GM12875 (cell line): ENCODE results near the gene METTL9.

Source experiments
- H3K4me3 ChIP-seq: one replicate; pipeline ENCODE4 v1.5.1; 2011; ENCODE audit warnings: low read depth, low read length, control low read depth
- TF ChIP-seq, protein P1 (sequence below): IDR thresholded peaks from 2 replicates; pipeline ENCODE4 v1.5.1; 2011; ENCODE audit warnings: low read depth, mild to moderate bottlenecking, control low read depth, inconsistent platforms, low read length, moderate library complexity, borderline replicate concordance; ENCODE audit not compliant: insufficient read depth

The METTL9 gene

DNA sequence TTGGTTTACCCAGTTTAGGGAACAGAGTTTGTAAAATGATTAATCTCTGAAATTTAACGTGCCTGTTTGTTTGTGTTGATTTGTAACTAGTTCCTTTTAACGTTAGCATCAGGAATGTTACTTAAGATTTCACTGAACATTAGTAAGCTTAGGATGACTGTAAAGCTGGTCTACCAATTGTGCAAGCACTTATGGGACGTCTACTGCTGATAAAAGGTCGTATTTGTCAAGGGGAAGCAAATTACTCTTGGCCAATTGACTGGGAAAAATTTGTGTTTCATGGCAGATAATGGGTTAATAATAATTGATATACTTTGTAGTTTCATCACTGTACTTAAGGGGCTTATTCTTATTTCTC is 11.8 kb downstream of the METTL9 start:
- no peak overlapping the region for H3K4me3 ChIP-seq
- TF ChIP-seq, protein P1, sequence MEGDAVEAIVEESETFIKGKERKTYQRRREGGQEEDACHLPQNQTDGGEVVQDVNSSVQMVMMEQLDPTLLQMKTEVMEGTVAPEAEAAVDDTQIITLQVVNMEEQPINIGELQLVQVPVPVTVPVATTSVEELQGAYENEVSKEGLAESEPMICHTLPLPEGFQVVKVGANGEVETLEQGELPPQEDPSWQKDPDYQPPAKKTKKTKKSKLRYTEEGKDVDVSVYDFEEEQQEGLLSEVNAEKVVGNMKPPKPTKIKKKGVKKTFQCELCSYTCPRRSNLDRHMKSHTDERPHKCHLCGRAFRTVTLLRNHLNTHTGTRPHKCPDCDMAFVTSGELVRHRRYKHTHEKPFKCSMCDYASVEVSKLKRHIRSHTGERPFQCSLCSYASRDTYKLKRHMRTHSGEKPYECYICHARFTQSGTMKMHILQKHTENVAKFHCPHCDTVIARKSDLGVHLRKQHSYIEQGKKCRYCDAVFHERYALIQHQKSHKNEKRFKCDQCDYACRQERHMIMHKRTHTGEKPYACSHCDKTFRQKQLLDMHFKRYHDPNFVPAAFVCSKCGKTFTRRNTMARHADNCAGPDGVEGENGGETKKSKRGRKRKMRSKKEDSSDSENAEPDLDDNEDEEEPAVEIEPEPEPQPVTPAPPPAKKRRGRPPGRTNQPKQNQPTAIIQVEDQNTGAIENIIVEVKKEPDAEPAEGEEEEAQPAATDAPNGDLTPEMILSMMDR = no peak

- H3K4me3 ChIP-seq = no peak overlapping the region
- TF ChIP-seq, protein P1 = no peak
Observed at GRCh38 chr16:21611556-21612384, 12.4 kb downstream of the METTL9 start.

DNA sequence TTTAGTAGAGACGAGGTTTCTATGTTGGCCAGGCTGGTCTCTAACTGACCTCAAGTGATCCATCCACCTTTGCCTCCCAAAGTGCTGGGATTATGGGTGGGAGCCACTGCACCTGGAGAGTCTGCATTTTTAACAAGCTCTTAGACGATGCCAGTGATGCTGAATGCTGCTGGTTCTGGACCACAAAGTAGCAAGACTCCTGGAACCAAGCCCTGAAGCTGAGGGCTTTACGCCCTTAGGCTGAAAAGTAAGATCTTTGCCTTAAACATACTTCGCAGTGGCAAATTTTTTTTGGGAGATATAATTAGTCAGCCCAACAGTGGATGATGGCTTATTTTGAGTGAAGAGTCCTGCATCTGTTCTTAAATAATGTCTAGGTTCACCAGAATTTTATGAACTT is 14.0 kb downstream of the METTL9 start:
- TF ChIP-seq, protein P1 = no peak
- no peak overlapping the region for H3K4me3 ChIP-seq

DNA sequence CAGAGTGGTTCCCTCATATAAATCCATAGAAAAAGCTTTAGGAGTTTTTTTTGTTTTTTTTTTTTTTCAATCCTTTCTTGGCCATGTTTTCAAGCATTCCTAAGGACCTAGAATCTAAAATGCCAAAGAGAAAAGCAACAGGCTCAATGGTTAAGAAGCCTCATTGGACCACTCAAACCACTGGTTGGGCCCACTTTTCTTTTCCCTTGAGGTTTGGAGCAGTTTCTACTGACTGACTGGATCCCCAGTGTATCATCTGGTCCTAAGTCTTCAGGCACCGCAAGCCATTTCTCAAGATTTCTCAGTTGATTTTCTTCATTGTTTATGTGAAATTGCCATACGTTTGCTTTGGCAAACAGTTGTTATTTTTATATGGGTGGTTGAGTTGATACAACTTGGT is 14.4 kb downstream of the METTL9 start:
- TF ChIP-seq, protein P1 = no peak
- no peak overlapping the region for H3K4me3 ChIP-seq

- no peak overlapping the region for H3K4me3 ChIP-seq
- TF ChIP-seq, protein P1 = no peak
Observed at GRCh38 chr16:21614896-21615295, 15.5 kb downstream of the METTL9 start.

GRCh38 chr16:21617607-21618006 is 18.2 kb downstream of the METTL9 start:
- no peak overlapping the region for H3K4me3 ChIP-seq
- TF ChIP-seq, protein P1 = no peak

- no peak overlapping the region for H3K4me3 ChIP-seq
- TF ChIP-seq, protein P1 = no peak
Observed at GRCh38 chr16:21618281-21618680, 18.9 kb downstream of the METTL9 start.
